HEK293 (cell line): ENCODE results near the gene PRDM13.

Source experiments
- IKZF3 ChIP-seq: fragments of 450-650 bp; IDR thresholded peaks from 2 replicates; pipeline ENCODE4 v1.5.0; 2018; ENCODE audit warnings: missing biosample characterization, mild to moderate bottlenecking, missing genetic modification characterization, moderate library complexity
- WT1 ChIP-seq: fragments of 450-650 bp; formaldehyde crosslinking; IDR thresholded peaks from 2 replicates; pipeline ENCODE4 v1.5.1; 2016; ENCODE audit warnings: missing biosample characterization, missing genetic modification characterization
- ZNF132 ChIP-seq: fragments of 450-650 bp; formaldehyde crosslinking; IDR thresholded peaks from 2 replicates; pipeline ENCODE4 v1.5.1; 2017; ENCODE audit warnings: missing biosample characterization, missing genetic modification characterization, borderline replicate concordance
- ZNF24 ChIP-seq: fragments of 450-650 bp; formaldehyde crosslinking; IDR thresholded peaks from 2 replicates; pipeline ENCODE4 v1.5.1; 2016; ENCODE audit warnings: missing biosample characterization, missing genetic modification characterization
- ZNF274 ChIP-seq, 2 experiments: fragments of 200-500 bp in 1 of 2; fragments of 450-650 bp in 1 of 2; sonication (Bioruptor generic) in 1 of 2; formaldehyde crosslinking in 1 of 2; IDR thresholded peaks; 2 replicates each; pipeline versions ENCODE4 v1.5.1 to v1.6.1; 2014 to 2016; ENCODE audit warnings: borderline replicate concordance in 1 of 2, inconsistent platforms in 1 of 2, low read length in 1 of 2, missing biosample characterization in 1 of 2, missing genetic modification characterization in 1 of 2
- ZNF426 ChIP-seq: fragments of 450-650 bp; formaldehyde crosslinking; IDR thresholded peaks from 2 replicates; pipeline ENCODE4 v1.5.1; 2017; ENCODE audit warnings: missing biosample characterization, missing genetic modification characterization, mild to moderate bottlenecking, inconsistent platforms, moderate library complexity
- ZNF76 ChIP-seq: fragments of 450-650 bp; formaldehyde crosslinking; IDR thresholded peaks from 2 replicates; pipeline ENCODE4; 2016; ENCODE audit warnings: low read depth, missing biosample characterization, missing genetic modification characterization, borderline replicate concordance
- ZSCAN30 ChIP-seq: fragments of 450-650 bp; IDR thresholded peaks from 2 replicates; pipeline ENCODE4 v1.5.1; 2018; ENCODE audit warnings: missing biosample characterization, mild to moderate bottlenecking, missing genetic modification characterization, moderate library complexity
- TF ChIP-seq, protein P1 (sequence below): fragments of 450-650 bp; formaldehyde crosslinking; IDR thresholded peaks from 2 replicates; pipeline ENCODE4 v1.5.1; 2016; ENCODE audit warnings: missing biosample characterization, missing genetic modification characterization
- TF ChIP-seq, protein P2 (sequence below): fragments of 450-650 bp; formaldehyde crosslinking; IDR thresholded peaks from 2 replicates; pipeline ENCODE4 v1.5.1; 2016; ENCODE audit warnings: missing biosample characterization, missing genetic modification characterization
- TF ChIP-seq, protein P3 (sequence below): fragments of 450-650 bp; formaldehyde crosslinking; IDR thresholded peaks from 2 replicates; pipeline ENCODE4 v1.5.1; 2016; ENCODE audit warnings: missing biosample characterization, missing genetic modification characterization
- TF ChIP-seq, protein P4 (sequence below): fragments of 450-650 bp; formaldehyde crosslinking; IDR thresholded peaks from 2 replicates; pipeline ENCODE4 v1.5.1; 2016; ENCODE audit warnings: missing biosample characterization, missing genetic modification characterization
- TF ChIP-seq, protein P5 (sequence below): fragments of 450-650 bp; formaldehyde crosslinking; IDR thresholded peaks from 2 replicates; pipeline ENCODE4 v1.5.1; 2016; ENCODE audit warnings: missing biosample characterization, missing genetic modification characterization, low read depth
- TF ChIP-seq, protein P6 (sequence below): fragments of 450-650 bp; formaldehyde crosslinking; IDR thresholded peaks from 2 replicates; pipeline ENCODE4 v1.5.1; 2016; ENCODE audit warnings: missing biosample characterization, missing genetic modification characterization

DNA sequence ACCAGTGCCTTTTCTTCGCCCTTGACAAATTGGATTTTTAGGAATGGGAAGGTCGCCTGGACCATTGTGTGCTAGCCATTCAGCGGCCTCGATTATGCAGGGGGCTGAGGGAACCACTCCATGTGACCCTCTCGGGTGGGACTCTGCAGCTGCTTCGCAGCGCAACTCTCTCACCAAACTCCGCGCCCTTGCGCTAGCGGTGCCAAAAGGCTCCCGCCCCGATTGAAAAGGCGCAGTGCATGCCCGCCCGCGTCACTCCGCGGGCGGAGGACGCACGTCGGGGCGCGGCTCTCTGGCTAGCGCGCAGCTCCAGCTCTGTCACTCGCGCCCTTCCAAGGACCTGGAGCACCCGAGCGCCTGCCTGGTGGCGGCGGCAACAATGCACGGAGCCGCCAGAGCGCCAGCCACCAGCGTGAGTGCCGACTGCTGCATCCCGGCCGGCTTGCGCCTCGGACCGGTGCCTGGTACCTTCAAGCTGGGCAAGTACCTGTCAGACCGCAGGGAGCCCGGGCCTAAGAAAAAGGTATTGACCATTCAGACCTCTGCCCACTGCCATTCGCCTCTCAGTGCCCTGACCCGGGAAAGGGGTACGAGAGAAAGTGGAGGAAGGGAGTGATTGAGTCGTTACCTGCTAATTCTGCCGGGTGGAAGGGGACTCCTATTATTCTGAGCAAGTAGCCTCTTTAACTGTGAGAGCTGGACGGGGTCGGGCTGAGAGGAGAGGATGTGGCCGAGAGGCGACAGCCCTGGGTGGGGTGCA is at the start of gene PRDM13:
- TF ChIP-seq, protein P1, sequence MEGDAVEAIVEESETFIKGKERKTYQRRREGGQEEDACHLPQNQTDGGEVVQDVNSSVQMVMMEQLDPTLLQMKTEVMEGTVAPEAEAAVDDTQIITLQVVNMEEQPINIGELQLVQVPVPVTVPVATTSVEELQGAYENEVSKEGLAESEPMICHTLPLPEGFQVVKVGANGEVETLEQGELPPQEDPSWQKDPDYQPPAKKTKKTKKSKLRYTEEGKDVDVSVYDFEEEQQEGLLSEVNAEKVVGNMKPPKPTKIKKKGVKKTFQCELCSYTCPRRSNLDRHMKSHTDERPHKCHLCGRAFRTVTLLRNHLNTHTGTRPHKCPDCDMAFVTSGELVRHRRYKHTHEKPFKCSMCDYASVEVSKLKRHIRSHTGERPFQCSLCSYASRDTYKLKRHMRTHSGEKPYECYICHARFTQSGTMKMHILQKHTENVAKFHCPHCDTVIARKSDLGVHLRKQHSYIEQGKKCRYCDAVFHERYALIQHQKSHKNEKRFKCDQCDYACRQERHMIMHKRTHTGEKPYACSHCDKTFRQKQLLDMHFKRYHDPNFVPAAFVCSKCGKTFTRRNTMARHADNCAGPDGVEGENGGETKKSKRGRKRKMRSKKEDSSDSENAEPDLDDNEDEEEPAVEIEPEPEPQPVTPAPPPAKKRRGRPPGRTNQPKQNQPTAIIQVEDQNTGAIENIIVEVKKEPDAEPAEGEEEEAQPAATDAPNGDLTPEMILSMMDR, result no peak
- TF ChIP-seq ZNF274 (IDR thresholded peaks at IDR 0.05; ENCODE audit: low read length) (no peak), ZNF274 (tag by site-specific recombination; IDR thresholded peaks at IDR 0.05; ENCODE audit: borderline replicate concordance) (no peak), ZNF426 (tag by site-specific recombination) (no peak), ZNF24 (tag by site-specific recombination) (no peak), ZNF132 (no peak), ZSCAN30 (no peak), ZNF76 (no peak), IKZF3 (tag by site-specific recombination) (no peak), WT1 (tag by site-specific recombination) (no peak)
- TF ChIP-seq, protein P2, sequence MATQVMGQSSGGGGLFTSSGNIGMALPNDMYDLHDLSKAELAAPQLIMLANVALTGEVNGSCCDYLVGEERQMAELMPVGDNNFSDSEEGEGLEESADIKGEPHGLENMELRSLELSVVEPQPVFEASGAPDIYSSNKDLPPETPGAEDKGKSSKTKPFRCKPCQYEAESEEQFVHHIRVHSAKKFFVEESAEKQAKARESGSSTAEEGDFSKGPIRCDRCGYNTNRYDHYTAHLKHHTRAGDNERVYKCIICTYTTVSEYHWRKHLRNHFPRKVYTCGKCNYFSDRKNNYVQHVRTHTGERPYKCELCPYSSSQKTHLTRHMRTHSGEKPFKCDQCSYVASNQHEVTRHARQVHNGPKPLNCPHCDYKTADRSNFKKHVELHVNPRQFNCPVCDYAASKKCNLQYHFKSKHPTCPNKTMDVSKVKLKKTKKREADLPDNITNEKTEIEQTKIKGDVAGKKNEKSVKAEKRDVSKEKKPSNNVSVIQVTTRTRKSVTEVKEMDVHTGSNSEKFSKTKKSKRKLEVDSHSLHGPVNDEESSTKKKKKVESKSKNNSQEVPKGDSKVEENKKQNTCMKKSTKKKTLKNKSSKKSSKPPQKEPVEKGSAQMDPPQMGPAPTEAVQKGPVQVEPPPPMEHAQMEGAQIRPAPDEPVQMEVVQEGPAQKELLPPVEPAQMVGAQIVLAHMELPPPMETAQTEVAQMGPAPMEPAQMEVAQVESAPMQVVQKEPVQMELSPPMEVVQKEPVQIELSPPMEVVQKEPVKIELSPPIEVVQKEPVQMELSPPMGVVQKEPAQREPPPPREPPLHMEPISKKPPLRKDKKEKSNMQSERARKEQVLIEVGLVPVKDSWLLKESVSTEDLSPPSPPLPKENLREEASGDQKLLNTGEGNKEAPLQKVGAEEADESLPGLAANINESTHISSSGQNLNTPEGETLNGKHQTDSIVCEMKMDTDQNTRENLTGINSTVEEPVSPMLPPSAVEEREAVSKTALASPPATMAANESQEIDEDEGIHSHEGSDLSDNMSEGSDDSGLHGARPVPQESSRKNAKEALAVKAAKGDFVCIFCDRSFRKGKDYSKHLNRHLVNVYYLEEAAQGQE (tag by site-specific recombination), result no peak
- TF ChIP-seq, protein P3, sequence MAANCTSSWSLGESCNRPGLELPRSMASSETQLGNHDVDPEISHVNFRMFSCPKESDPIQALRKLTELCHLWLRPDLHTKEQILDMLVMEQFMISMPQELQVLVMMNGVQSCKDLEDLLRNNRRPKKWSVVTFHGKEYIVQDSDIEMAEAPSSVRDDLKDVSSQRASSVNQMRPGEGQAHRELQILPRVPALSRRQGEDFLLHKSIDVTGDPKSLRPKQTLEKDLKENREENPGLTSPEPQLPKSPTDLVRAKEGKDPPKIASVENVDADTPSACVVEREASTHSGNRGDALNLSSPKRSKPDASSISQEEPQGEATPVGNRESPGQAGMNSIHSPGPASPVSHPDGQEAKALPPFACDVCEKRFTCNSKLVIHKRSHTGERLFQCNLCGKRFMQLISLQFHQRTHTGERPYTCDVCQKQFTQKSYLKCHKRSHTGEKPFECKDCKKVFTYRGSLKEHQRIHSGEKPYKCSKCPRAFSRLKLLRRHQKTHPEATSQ, result no peak
- TF ChIP-seq, protein P4, sequence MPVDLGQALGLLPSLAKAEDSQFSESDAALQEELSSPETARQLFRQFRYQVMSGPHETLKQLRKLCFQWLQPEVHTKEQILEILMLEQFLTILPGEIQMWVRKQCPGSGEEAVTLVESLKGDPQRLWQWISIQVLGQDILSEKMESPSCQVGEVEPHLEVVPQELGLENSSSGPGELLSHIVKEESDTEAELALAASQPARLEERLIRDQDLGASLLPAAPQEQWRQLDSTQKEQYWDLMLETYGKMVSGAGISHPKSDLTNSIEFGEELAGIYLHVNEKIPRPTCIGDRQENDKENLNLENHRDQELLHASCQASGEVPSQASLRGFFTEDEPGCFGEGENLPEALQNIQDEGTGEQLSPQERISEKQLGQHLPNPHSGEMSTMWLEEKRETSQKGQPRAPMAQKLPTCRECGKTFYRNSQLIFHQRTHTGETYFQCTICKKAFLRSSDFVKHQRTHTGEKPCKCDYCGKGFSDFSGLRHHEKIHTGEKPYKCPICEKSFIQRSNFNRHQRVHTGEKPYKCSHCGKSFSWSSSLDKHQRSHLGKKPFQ, result no peak
- TF ChIP-seq, protein P5, sequence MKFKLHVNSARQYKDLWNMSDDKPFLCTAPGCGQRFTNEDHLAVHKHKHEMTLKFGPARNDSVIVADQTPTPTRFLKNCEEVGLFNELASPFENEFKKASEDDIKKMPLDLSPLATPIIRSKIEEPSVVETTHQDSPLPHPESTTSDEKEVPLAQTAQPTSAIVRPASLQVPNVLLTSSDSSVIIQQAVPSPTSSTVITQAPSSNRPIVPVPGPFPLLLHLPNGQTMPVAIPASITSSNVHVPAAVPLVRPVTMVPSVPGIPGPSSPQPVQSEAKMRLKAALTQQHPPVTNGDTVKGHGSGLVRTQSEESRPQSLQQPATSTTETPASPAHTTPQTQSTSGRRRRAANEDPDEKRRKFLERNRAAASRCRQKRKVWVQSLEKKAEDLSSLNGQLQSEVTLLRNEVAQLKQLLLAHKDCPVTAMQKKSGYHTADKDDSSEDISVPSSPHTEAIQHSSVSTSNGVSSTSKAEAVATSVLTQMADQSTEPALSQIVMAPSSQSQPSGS (tag by site-specific recombination), result no peak
- TF ChIP-seq, protein P6, sequence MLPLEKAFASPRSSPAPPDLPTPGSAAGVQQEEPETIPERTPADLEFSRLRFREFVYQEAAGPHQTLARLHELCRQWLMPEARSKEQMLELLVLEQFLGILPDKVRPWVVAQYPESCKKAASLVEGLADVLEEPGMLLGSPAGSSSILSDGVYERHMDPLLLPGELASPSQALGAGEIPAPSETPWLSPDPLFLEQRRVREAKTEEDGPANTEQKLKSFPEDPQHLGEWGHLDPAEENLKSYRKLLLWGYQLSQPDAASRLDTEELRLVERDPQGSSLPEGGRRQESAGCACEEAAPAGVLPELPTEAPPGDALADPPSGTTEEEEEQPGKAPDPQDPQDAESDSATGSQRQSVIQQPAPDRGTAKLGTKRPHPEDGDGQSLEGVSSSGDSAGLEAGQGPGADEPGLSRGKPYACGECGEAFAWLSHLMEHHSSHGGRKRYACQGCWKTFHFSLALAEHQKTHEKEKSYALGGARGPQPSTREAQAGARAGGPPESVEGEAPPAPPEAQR (tag by site-specific recombination), result no peak
